DND-41 (cell line): Measurements from ENCODE around the gene EFNA2.
A peak's percentile ranks its signal among the peaks of the same experiment; 100 is the strongest.

Experiments used
- ATAC-seq: fragments of 200-7000 bp; cut with Tn5 transposase; 3 replicates; pipeline ENCODE4 v1.9.1; 2021; ENCODE audit warnings: low read depth; ENCODE audit not compliant: insufficient read depth
- DNase-seq: peaks from one replicate; pipeline ENCODE4 v3.0.0-alpha.2; 2020
- H2AFZ ChIP-seq: 2 replicates; pipeline ENCODE4 v1.6.0; 2012; ENCODE audit warnings: low read depth, low read length
- H3K27ac ChIP-seq: 2 replicates; pipeline ENCODE4 v1.5.1; 2012; ENCODE audit warnings: low read length, inconsistent platforms
- H3K27me3 ChIP-seq: fragments of 200-600 bp; sonication (generic); 2 replicates; pipeline ENCODE4 v1.6.0; 2012; ENCODE audit warnings: low read length, mild to moderate bottlenecking, inconsistent platforms; ENCODE audit not compliant: insufficient read depth, poor library complexity
- H3K36me3 ChIP-seq: 2 replicates; pipeline ENCODE4 v1.5.1; 2012; ENCODE audit warnings: low read length, inconsistent platforms; ENCODE audit not compliant: insufficient read depth
- H3K4me1 ChIP-seq: 2 replicates; pipeline ENCODE4 v1.5.1; 2012; ENCODE audit warnings: mild to moderate bottlenecking, low read length; ENCODE audit not compliant: insufficient read depth
- H3K4me2 ChIP-seq: 2 replicates; pipeline ENCODE4 v1.6.0; 2012; ENCODE audit warnings: mild to moderate bottlenecking, moderate library complexity, low read length, inconsistent platforms; ENCODE audit not compliant: insufficient read depth
- H3K4me3 ChIP-seq, 2 experiments: fragments of 200-600 bp in 1 of 2; shearing (Covaris generic) in 1 of 2; 2 replicates each; pipeline ENCODE4 v1.5.1; 2012 to 2016; ENCODE audit warnings: inconsistent platforms in 2 of 2, low read length in 2 of 2, mild to moderate bottlenecking in 2 of 2, low read depth in 1 of 2, moderate library complexity in 1 of 2
- H3K79me2 ChIP-seq: 2 replicates; pipeline ENCODE4 v1.6.0; 2012; ENCODE audit warnings: low read length, inconsistent platforms; ENCODE audit not compliant: insufficient read depth
- H3K9ac ChIP-seq: 2 replicates; pipeline ENCODE4 v1.6.0; 2012; ENCODE audit warnings: low read depth, mild to moderate bottlenecking, inconsistent platforms, low read length, moderate library complexity
- H3K9me3 ChIP-seq: 2 replicates; pipeline ENCODE4 v1.5.1; 2012; ENCODE audit warnings: low read length, moderate library complexity, mild to moderate bottlenecking, inconsistent platforms; ENCODE audit not compliant: insufficient read depth, severe bottlenecking
- H4K20me1 ChIP-seq: 2 replicates; pipeline ENCODE4 v1.6.0; 2012; ENCODE audit warnings: low read length; ENCODE audit not compliant: insufficient read depth
- CTCF ChIP-seq: IDR thresholded peaks from 2 replicates; pipeline ENCODE4 v1.5.1; 2012; ENCODE audit warnings: borderline replicate concordance, low read length, moderate library complexity, mild to moderate bottlenecking; ENCODE audit not compliant: poor library complexity, severe bottlenecking; ENCODE audit errors: extremely low read depth
- EZH2 ChIP-seq: IDR thresholded peaks from 3 replicates; pipeline ENCODE4 v1.6.1; 2012; ENCODE audit warnings: borderline replicate concordance, low read depth, mild to moderate bottlenecking, moderate library complexity, low read length, inconsistent platforms; ENCODE audit not compliant: severe bottlenecking

EFNA2 gene

GRCh38 chr19:1258163-1258492, 27.5 kb upstream of the EFNA2 start:
- peaks cover 50% of the 10 kb centered on the region for H3K36me3 ChIP-seq

GRCh38 chr19:1258707-1259205, 26.9 kb upstream of the EFNA2 start:
- H3K27me3 ChIP-seq: no peaks in the 10 kb centered on the region
- ATAC-seq (peak; percentile 0; the same call in 1 of the 3 replicates), DNase-seq (no peak)
- no peak for TF ChIP-seq EZH2
- no peak for TF ChIP-seq CTCF
- H3K27ac ChIP-seq: peak overlapping the region; percentile 80
- H2AFZ ChIP-seq: no peak overlapping the region
- H3K4me2 ChIP-seq: peak overlapping the region; percentile 60
- H3K79me2 ChIP-seq: peaks cover 22% of the 10 kb centered on the region
- H3K36me3 ChIP-seq: peaks cover 45% of the 10 kb centered on the region
- H4K20me1 ChIP-seq: peaks cover 30% of the 10 kb centered on the region
- H3K9me3 ChIP-seq: no peaks in the 10 kb centered on the region
- H3K4me1 ChIP-seq: peaks cover 71% of the 10 kb centered on the region
- peak overlapping the region; percentile 42 for H3K9ac ChIP-seq
- H3K4me3 ChIP-seq: peak overlapping the region in 1 of 2 experiments; percentile 48; a peak in 2 of 4 replicates

More at GRCh38 chr19:1258163-1258492, 27.5 kb upstream of the EFNA2 start:
- H3K9me3 ChIP-seq: no peaks in the 10 kb centered on the region
- H3K4me3 ChIP-seq: no peak overlapping the region
- TF ChIP-seq CTCF (no peak), EZH2 (no peak)
- H2AFZ ChIP-seq: no peak overlapping the region
- peak overlapping the region; percentile 39; the same call in 1 of the 2 replicates for H3K27ac ChIP-seq
- H3K4me2 ChIP-seq: peak overlapping the region; percentile 60; the same call in 1 of the 2 replicates
- H3K27me3 ChIP-seq: no peaks in the 10 kb centered on the region
- DNase-seq: no peak
- peaks cover 36% of the 10 kb centered on the region for H4K20me1 ChIP-seq
- peak overlapping the region; percentile 42; the same call in 1 of the 2 replicates for H3K9ac ChIP-seq
- H3K79me2 ChIP-seq: peaks cover 28% of the 10 kb centered on the region
- H3K4me1 ChIP-seq: peaks cover 78% of the 10 kb centered on the region
- no peak for ATAC-seq

- Histone ChIP-seq H3K4me1 (peaks cover 65% of the 10 kb centered on the region), H2AFZ (no peak overlapping the region), H4K20me1 (peaks cover 24% of the 10 kb centered on the region), H3K36me3 (peaks cover 39% of the 10 kb centered on the region), H3K4me2 (peak overlapping the region; percentile 60), H3K9me3 (no peaks in the 10 kb centered on the region), H3K27ac (peak overlapping the region; percentile 80), H3K79me2 (peaks cover 16% of the 10 kb centered on the region), H3K27me3 (no peaks in the 10 kb centered on the region), H3K4me3 (peak overlapping the region in 1 of 2 experiments; percentile 48; a peak in 2 of 4 replicates), H3K9ac (peak overlapping the region; percentile 42)
- TF ChIP-seq CTCF (no peak), EZH2 (no peak)
- peak; percentile 61 for ATAC-seq
- peak; percentile 83 for DNase-seq
These were observed 26.3 kb upstream of the EFNA2 start for GRCh38 chr19:1259206-1259875.
